Lower lobe of right lung (tissue), 2 donors: ENCODE results near the gene HPSE2. TPM values are rescaled to one million over a fixed set of nuclear protein-coding genes. Genes with fewer than 3 reads are reported as not detected.

Source experiments
- ATAC-seq, 2 donors: fragments of 200-7000 bp; cut with Tn5 transposase; one replicate each; pipeline ENCODE4 v1.9.1; 2020 to 2022; ENCODE audit warnings: mild to moderate bottlenecking in 2 of 2, moderate library complexity in 2 of 2
- DNase-seq: peaks from one replicate; pipeline ENCODE4 v3.0.0-alpha.2; 2020
- H3K27ac ChIP-seq: fragments of 200-600 bp; one replicate; pipeline ENCODE4 v1.8.0; 2022
- H3K27me3 ChIP-seq: fragments of 200-600 bp; one replicate; pipeline ENCODE4 v1.8.0; 2022; ENCODE audit warnings: low read depth
- H3K36me3 ChIP-seq: fragments of 200-600 bp; one replicate; pipeline ENCODE4 v1.8.0; 2022; ENCODE audit warnings: mild to moderate bottlenecking
- H3K4me1 ChIP-seq: fragments of 200-600 bp; one replicate; pipeline ENCODE4 v1.8.0; 2022
- H3K4me3 ChIP-seq: fragments of 200-600 bp; one replicate; pipeline ENCODE4 v1.8.0; 2022; ENCODE audit warnings: mild to moderate bottlenecking
- H3K9me3 ChIP-seq: fragments of 200-600 bp; one replicate; pipeline ENCODE4 v1.8.0; 2022
- CTCF ChIP-seq: fragments of 200-600 bp; IDR thresholded peaks from one replicate; pipeline ENCODE4 v1.8.0; 2022; ENCODE audit warnings: antibody characterized with exemption, mild to moderate bottlenecking
- intact Hi-C: fragments of 100-400 bp; cut with DNase I; formaldehyde crosslinking; loops from one replicate; pipeline ENCODE4 v1.11.0; 2022
- total RNA-seq: library from RNA; stranded (reverse); fragmentation: NEBNext Ultra II Directional; extraction: Animal tissue kit (Norgen Biotek cat#: 25700); gene quantifications from one replicate; pipeline ENCODE4 v1.2.1, GENCODE V29; 2021
- donor health status: DM: no; HTN: yes; CAD: no; lungs with severe emphysema.

The HPSE2 gene
- total RNA-seq, 1 donor from 2014 or later = 0.77 TPM

GRCh38 chr10:99203310-99203709 lies 32.3 kb downstream of the HPSE2 start:
- DNase-seq (no peak), ATAC-seq (peak in 1 of 2 donors; percentile 25)
- no peak overlapping the region for H3K4me3 ChIP-seq
- H3K27me3 ChIP-seq = no peaks in the 10 kb centered on the region
- H3K36me3 ChIP-seq = no peaks in the 10 kb centered on the region
- intact Hi-C loops = no loop called here
- H3K4me1 ChIP-seq = no peaks in the 10 kb centered on the region
- no peaks in the 10 kb centered on the region for H3K9me3 ChIP-seq
- no peak for TF ChIP-seq CTCF
- H3K27ac ChIP-seq = no peak overlapping the region

- no peaks in the 10 kb centered on the region for H3K4me1 ChIP-seq
- H3K4me3 ChIP-seq = no peak overlapping the region
- intact Hi-C loops = no loop called here
- DNase-seq (no peak), ATAC-seq (no peak)
- H3K36me3 ChIP-seq = no peaks in the 10 kb centered on the region
- TF ChIP-seq CTCF = no peak
- H3K27me3 ChIP-seq = no peaks in the 10 kb centered on the region
- no peaks in the 10 kb centered on the region for H3K9me3 ChIP-seq
- H3K27ac ChIP-seq = no peak overlapping the region
Measured at GRCh38 chr10:99172950-99173349, 62.7 kb downstream of the HPSE2 start.

GRCh38 chr10:99172128-99172738 lies 63.4 kb downstream of the HPSE2 start:
- Histone ChIP-seq H3K27me3 (no peaks in the 10 kb centered on the region), H3K4me3 (no peak overlapping the region), H3K4me1 (no peaks in the 10 kb centered on the region), H3K9me3 (no peaks in the 10 kb centered on the region), H3K36me3 (no peaks in the 10 kb centered on the region), H3K27ac (no peak overlapping the region)
- peak; percentile 55 for TF ChIP-seq CTCF
- ATAC-seq (no peak), DNase-seq (no peak)
- intact Hi-C loops = no loop called here

GRCh38 chr10:99170116-99170675 lies 65.5 kb downstream of the HPSE2 start:
- H3K27ac ChIP-seq = no peak overlapping the region
- intact Hi-C loops = no loop called here
- H3K9me3 ChIP-seq = no peaks in the 10 kb centered on the region
- H3K4me3 ChIP-seq = no peak overlapping the region
- TF ChIP-seq CTCF = no peak
- H3K4me1 ChIP-seq = no peaks in the 10 kb centered on the region
- DNase-seq (no peak), ATAC-seq (no peak)
- no peaks in the 10 kb centered on the region for H3K36me3 ChIP-seq
- H3K27me3 ChIP-seq = no peaks in the 10 kb centered on the region

GRCh38 chr10:99161165-99161564 lies 74.5 kb downstream of the HPSE2 start:
- intact Hi-C loops = no loop called here
- no peaks in the 10 kb centered on the region for H3K36me3 ChIP-seq
- H3K4me3 ChIP-seq = no peak overlapping the region
- TF ChIP-seq CTCF = no peak
- no peaks in the 10 kb centered on the region for H3K27me3 ChIP-seq
- ATAC-seq (no peak), DNase-seq (no peak)
- no peaks in the 10 kb centered on the region for H3K4me1 ChIP-seq
- H3K9me3 ChIP-seq = no peaks in the 10 kb centered on the region
- no peak overlapping the region for H3K27ac ChIP-seq
